Heart left ventricle (tissue), 13 donors: ENCODE data around the gene RNASEH2B.

Experiments used
- POLR2A ChIP-seq, 2 donors: fragments of 450-650 bp; IDR thresholded peaks; one replicate each; pipeline ENCODE4 v1.6.1; 2017; ENCODE audit warnings: antibody characterized with exemption in 2 of 2, mild to moderate bottlenecking in 2 of 2, moderate library complexity in 2 of 2
- TF ChIP-seq, protein P1 (sequence below), 12 donors: fragments of 200-600 bp; sonication (generic) in 4 of 12; IDR thresholded peaks; one replicate each; pipeline versions ENCODE4 v1.5.0 to v1.8.0; 2018 to 2022; ENCODE audit warnings: antibody characterized with exemption in 12 of 12, mild to moderate bottlenecking in 5 of 12
- donor health status: ischemic (EF 13 %, LVEDD 7.1; RV severe dilation, severe dysfunction).
- donor health status: DM: no; HTN: yes; CAD: no.
- donor health status: DM: no; HTN: no; CAD: no.
- donor health status: ischemic (EF 25% LVEDD 6.9; RV normal size, moderate dysfunction).
- donor health status: ischemic (EF 25% LVEDD 5.7; RV mildly dilated, moderate dysfunction).
- donor health status: ischemic (EF 35%, LVEDD 5.7; RV mildly dilated, moderate dysfunction).
- donor health status: nonischemic (EF 11% LVEDD 7.7; RV severe dilation, severe dysfunction).
- donor health status: DM: yes; HTN: yes; CAD: no.
- donor health status: PGD.
- donor health status: ischemic (EF 29% LVEDD 5.4; RV normal size, mild dysfunction).
- donor health status: nonischemic (EF 23%, LVEDD 6.1; RV moderate dilation, normal function).

DNA sequence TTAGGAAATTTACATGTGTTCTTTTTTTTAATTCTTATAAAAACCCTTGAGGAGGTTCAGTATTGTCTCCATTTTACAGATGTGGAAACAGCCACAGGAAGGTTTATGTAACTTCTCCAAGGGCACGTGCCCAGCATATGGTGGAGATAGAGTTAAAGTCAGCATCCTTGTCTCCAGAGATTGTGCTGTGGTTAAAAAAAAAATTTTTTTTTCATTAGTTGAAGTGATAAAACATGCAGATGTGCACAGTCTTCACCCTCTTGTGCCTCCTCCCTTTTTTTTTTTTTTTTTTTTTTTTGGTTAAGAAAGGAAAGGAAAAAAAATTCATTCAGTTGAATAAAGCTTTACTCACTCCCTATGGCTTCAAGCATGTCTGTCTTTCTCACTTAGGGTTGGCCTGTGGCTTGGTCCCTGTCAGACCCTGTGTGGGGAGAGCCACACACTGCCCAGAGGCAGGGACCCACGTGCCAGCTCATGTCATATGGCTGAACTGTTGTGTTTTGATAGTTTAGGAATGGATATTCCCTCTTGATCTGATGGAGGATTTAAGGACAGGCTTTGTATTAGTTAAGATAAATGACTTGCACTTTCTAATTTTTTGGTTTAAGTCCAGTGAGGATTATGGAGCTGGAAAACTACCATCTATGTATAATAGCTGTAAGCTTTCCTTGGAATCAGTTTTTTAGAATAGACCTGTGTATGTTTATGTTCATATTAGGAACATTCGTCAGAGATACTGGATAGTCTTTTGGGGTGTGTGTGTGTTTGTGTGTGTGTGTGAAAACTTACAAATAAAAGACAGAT, 19.3 kb downstream of the RNASEH2B start:
- TF ChIP-seq, protein P1, sequence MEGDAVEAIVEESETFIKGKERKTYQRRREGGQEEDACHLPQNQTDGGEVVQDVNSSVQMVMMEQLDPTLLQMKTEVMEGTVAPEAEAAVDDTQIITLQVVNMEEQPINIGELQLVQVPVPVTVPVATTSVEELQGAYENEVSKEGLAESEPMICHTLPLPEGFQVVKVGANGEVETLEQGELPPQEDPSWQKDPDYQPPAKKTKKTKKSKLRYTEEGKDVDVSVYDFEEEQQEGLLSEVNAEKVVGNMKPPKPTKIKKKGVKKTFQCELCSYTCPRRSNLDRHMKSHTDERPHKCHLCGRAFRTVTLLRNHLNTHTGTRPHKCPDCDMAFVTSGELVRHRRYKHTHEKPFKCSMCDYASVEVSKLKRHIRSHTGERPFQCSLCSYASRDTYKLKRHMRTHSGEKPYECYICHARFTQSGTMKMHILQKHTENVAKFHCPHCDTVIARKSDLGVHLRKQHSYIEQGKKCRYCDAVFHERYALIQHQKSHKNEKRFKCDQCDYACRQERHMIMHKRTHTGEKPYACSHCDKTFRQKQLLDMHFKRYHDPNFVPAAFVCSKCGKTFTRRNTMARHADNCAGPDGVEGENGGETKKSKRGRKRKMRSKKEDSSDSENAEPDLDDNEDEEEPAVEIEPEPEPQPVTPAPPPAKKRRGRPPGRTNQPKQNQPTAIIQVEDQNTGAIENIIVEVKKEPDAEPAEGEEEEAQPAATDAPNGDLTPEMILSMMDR (IDR thresholded peaks at IDR 0.05) = no peak
- no peak for TF ChIP-seq POLR2A (IDR thresholded peaks at IDR 0.05)
